ENCODE data around the gene SLC30A2.

Gene SLC30A2

GRCh38 chr1:25989440-25990234 is 56.3 kb downstream of the SLC30A2 start:
- no peak for DNase-seq
- in situ Hi-C loops (cut with MboI; ENCODE audit: low pct_unique_long_range_greater_than_20kb, low sequenced_read_pairs), result loop anchor here (10.0 kb wide), 1 partner anchor 95 kb away; no protein-coding TSS in a partner anchor

GRCh38 chr1:25987951-25988350 is 58.0 kb downstream of the SLC30A2 start:
- no peak for DNase-seq
- in situ Hi-C loops (cut with MboI; ENCODE audit: low pct_unique_long_range_greater_than_20kb, low sequenced_read_pairs), result no loop called here

All from KBM-7 (cell line).